Breast epithelium (tissue), 3 donors: ENCODE results near the gene ASIC3.

Experiments used
- POLR2A ChIP-seq: fragments of 450-650 bp; IDR thresholded peaks from one replicate; pipeline ENCODE4 v1.6.1; 2016; ENCODE audit warnings: antibody characterized with exemption, mild to moderate bottlenecking, moderate library complexity
- POLR2AphosphoS5 ChIP-seq, 3 donors: sonication (generic); formaldehyde crosslinking; IDR thresholded peaks; one replicate each; pipeline ENCODE4 v1.6.1; 2017; ENCODE audit warnings: antibody characterized with exemption in 3 of 3

- TF ChIP-seq POLR2AphosphoS5 (IDR thresholded peaks at IDR 0.05): no peak
- no peak for TF ChIP-seq POLR2A
Measured at GRCh38 chr7:151094675-151095074, 46.3 kb downstream of the ASIC3 start.
